ENCODE measurements around the gene PSME4.
A peak's percentile ranks its signal among the peaks of the same experiment; 100 is the strongest.
"Not testable (repeated sequence)": the region's sequence is repeated elsewhere in the genome, so short reads cannot be mapped to it uniquely, and the experiment has no call there.

Gene PSME4

GRCh38 chr2:53964987-53965687 lies 5.7 kb downstream of the PSME4 start:
- no peak for DNase-seq (ENCODE audit: low read depth)

DNA sequence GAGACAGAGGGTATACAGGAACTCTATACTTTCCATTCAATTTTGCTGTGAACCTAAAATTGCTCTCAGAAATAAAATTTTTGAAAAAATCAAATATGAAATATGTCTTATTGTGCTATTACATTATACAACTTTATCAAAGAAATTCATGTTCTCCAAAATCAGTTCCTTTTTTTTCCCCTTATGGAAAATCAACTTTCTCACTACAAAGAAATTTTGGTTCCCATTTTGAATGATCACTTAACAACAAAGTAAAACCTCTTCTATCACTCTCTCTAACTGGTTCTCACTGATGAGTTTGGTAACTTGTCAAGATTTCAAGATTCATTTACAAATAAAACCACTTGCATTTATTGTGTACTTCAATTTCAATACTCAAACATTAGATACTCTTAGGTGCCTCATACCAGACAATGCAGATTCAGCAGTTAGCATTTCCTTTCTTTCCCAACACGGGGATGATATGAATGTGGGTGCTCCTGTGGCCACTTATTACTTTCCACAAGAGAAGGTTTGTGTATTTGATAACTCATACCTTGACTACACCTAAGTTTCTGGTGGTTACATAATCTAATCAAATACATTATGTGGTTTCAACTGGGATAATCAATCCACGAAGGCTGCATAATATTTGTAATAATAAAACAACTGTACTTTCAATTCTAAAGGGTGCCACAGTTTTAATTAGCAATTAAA lies 6.4 kb downstream of the PSME4 start:
- DNase-seq (ENCODE audit: low read depth) = peak; percentile 12

- not testable (repeated sequence) for DNase-seq (ENCODE audit: low read depth)
Observed at GRCh38 chr2:53961478-53962216, 9.1 kb downstream of the PSME4 start.

- DNase-seq (ENCODE audit: low read depth) = no peak
Observed at GRCh38 chr2:53960476-53960875, 10.3 kb downstream of the PSME4 start.

GRCh38 chr2:53958443-53958842 lies 12.3 kb downstream of the PSME4 start:
- DNase-seq (ENCODE audit: low read depth) = no peak

- no peak for DNase-seq (ENCODE audit: low read depth)
Observed at GRCh38 chr2:53952519-53952918, 18.3 kb downstream of the PSME4 start.

DNA sequence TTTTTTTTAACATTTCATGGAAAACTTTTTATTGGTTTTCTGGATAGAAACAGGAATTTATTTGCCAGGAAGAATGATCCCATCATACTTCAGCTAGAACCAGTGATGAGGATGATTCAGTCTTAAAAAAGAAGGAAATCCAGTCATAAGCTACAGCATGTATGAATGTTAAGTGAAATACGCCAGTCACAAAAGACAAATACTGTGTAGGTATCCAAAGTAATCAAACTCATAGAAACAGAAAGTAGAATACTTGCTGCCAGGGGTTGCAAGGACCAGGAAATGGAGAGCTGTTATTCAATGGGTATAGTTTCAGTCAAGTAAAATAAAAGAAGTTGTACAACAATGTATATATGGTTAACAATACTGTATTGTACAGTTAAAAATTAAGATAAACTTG lies 21.3 kb downstream of the PSME4 start:
- DNase-seq (ENCODE audit: low read depth) = peak; percentile 35

- no peak for DNase-seq (ENCODE audit: low read depth)
Observed at GRCh38 chr2:53945538-53945937, 25.3 kb downstream of the PSME4 start.

DNA sequence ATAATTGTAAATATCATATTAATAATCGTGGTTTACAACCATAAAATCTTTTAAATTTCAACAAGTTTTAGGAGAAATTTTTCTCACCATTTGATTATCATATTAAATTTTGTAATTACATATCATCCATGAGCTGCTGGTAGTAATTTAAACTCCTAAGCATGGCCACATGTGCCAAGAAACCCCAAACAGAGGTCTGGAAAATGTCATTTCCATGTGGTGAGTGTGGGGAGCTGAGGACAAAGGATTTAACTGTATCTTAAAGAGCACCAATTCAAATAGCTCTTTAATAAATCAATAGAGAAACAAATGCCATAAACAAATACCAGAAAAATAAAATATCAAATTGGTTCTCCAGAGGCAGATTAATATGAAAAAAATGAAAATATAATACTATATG lies 26.3 kb downstream of the PSME4 start:
- DNase-seq (ENCODE audit: low read depth) = no peak

DNA sequence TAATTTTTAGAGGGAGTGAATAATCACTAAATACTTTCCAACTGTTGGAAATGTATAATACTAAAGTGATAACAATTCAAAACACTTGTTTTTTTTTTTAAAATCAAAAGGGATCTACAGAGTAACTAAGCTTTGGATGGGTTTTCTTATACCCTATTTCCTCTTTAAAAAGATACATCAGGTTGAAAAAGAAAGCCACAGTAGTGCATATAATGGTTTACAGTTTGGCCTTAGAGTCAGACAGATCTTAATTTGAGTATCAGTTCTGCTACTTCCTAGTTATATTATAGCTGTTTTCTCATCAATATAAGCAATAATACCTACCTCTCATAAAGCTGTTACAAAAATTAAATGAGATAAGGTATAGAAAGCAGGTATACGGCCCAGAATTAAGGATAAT lies 28.5 kb downstream of the PSME4 start:
- no peak for DNase-seq (ENCODE audit: low read depth)

GRCh38 chr2:53941749-53942148 lies 29.0 kb downstream of the PSME4 start:
- DNase-seq (ENCODE audit: low read depth) = no peak

- DNase-seq (ENCODE audit: low read depth) = no peak
Observed at GRCh38 chr2:53939656-53940055, 31.1 kb downstream of the PSME4 start.

DNA sequence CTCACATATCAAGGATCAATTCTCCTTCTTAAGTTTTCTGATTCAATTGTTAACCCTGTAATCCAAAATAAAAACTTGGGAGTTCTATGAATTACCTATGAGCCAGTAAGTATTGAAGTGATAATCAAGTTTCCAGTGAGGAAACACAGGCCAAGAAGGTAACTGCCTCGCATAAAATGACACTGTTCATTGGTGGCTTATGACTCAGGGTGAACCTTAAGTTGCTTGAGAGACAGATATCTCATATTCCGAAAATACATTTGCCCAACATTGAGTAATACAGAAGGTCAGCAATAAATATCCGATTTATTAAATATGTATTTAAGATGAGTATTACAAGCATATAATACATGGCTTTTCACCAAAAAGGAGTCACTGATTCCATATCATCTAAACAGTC lies 31.9 kb downstream of the PSME4 start:
- no peak for DNase-seq (ENCODE audit: low read depth)

GRCh38 chr2:53933329-53933728 lies 37.5 kb downstream of the PSME4 start:
- no peak for DNase-seq (ENCODE audit: low read depth)

DNA sequence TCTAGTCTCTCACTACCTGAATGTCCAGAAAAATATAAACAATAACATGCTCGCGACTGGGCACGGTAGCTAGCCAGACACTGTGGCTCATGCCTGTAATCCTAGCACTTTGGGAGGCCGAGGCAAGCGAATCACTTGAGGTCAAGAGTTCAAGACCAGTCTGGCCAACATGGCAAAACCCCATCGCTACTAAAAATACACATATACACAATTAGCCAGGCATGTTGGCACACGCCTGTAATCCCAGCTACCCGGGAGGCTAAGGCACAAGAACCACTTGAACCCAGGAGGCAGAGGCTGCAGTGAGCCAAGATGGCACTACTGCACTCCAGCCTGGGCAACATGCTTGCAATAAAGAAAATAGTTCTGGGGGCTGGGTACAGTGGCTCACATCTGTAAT lies 44.5 kb downstream of the PSME4 start:
- not testable (repeated sequence) for DNase-seq (ENCODE audit: low read depth)

DNA sequence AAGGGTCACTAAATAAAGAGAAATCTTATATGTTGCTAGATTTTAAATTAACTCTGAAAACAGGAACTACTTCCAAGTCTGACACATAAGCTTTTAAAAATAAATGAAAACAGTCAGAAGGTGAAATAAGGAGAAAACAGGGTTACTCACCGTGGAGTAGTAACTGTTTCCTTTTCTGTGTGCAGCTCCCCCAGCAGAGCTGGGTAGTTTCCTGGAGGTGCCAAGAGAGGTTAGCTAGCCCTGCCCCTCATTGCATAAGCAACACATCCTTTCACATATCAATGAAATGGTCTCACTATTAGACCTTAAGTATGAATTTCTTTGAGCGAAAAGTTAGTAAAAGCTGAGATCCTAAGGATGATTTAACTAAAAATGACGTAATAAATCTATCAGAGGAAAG lies 57.1 kb downstream of the PSME4 start:
- DNase-seq (ENCODE audit: low read depth) = peak; percentile 56

- DNase-seq (ENCODE audit: low read depth) = no peak
Observed at GRCh38 chr2:53911434-53912189, 59.2 kb downstream of the PSME4 start.

DNA sequence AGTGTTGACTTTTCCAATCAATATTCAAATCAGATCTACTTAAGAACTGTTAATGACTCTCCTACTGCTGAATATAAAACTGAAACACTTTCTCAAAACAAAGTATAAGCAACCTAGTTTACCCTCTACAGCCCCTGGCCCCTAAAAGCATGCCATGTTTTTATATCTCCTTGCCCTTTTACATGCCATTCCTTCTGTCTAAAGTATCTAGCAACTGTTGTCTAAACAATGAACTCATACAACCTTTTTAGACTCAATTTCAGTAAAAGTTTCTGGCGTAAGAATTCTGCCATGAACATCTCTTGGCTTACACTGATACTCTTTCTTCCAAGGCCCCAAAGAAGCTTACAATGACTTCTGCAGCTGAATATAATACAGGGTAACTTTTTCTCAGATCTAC lies 63.2 kb downstream of the PSME4 start:
- DNase-seq (ENCODE audit: low read depth) = no peak

DNA sequence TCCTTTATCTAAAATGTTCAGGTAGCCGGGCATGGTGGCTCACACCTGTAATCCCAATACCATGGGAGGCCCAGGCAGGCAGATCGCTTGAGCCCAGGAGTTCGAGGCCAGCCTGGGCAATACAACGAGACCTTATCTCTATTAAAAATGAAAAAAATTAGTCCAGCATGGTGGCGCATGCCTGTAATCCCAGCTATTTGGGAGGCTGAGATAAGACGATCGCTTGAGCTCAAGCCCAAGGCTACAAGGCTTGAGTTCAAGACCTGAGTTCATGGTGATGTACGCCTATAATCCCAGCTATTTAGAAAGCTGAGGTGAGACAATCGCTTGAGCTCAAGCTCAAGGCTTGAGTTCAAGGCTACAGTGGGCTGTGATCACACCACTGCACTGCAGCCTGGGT lies 65.4 kb downstream of the PSME4 start:
- no peak for DNase-seq (ENCODE audit: low read depth)

- DNase-seq (ENCODE audit: low read depth) = no peak
Observed at GRCh38 chr2:53903011-53903410, 67.8 kb downstream of the PSME4 start.

- DNase-seq (ENCODE audit: low read depth) = no peak
Observed at GRCh38 chr2:53901192-53901591, 69.6 kb downstream of the PSME4 start.

DNA sequence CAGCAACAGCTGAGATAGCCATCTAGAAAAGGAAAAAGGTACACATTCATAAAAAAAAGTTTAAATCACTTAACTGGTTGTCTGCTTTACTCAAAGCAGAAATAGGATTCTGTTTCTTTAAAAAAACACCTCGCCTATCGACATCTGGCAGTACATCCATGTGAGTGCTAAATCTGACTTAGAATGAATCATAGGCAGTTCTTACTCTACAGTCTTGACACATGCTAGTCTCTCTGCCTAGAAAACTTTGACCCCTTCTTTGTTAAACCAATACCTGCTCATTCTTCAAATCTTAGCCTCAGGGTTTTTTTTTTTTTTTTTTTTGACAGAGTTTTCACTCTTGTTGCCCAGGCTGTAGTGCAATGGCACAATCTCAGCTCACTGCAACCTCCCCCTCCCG lies 73.9 kb downstream of the PSME4 start:
- peak; percentile 86 for DNase-seq (ENCODE audit: low read depth)

Measured in ELR (cell line).